Stimulated activated CD4-positive, alpha-beta T cell treated with anti-CD3 and anti-CD28 coated beads, Interleukin-15, amount 100 ng/mL, for 1 hour (primary cell): ENCODE data around the gene AGBL4.

Experiments used
- DNase-seq, 2 donors: peaks; one replicate each; pipeline ENCODE4 v3.0.0-alpha.2; 2020; ENCODE audit warnings: low read depth in 1 of 2, low spot score in 1 of 2

Gene AGBL4

DNA sequence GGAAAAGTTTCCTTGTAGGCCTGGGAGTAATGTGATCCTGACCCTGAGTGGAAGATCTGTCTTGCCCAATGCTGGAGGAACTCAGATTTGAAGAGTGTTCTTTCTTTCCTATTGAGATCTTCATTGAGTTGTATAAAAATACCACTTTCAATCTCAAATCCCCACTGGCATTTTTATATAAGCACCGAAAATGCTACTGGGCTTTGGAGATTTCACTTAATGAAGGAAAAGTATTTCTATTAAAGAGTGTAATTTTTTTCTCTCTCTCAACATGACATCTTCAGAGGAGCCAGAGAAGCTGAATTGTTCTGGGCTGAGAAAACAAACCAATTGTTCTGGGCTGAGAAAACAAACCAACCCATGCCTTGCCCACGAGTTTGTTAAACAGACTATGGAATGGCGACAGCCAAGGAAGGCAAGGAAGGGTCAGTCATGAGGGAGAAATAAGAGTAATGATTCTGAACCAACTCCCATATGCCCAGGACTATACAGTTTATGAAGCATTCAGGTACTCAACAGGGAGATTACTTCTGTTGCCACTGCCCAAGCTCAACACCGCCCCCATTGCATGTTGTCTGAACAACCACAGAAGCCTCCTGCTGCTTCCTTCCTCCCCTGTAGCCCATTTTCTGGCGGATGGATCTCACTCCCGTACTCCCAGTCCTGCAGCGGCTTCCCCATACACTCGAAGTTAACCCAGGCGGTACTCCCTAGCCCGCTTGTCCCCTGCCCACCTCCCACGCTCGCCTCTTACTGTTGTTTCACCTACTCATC, 1350.2 kb downstream of the AGBL4 start:
- no peak for DNase-seq

DNA sequence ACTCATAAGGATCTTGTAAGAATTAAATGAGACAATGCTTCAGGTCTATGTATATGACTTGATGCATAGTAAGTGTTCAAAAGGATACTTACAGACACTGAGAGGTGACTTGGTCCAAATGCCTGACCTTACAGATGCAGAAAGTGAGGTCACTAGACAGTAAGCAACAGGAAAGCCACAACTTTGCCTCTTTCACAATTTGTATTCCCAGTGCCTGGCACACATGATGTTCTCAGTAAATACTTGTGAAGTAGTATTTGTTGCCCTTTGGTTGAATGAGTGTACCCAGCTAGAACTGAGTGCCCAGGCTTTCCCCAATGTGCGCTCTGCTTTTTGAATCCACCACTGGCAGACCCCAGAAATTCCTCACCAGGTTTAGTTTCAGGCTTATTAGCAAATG, 1352.2 kb downstream of the AGBL4 start:
- DNase-seq: no peak

DNA sequence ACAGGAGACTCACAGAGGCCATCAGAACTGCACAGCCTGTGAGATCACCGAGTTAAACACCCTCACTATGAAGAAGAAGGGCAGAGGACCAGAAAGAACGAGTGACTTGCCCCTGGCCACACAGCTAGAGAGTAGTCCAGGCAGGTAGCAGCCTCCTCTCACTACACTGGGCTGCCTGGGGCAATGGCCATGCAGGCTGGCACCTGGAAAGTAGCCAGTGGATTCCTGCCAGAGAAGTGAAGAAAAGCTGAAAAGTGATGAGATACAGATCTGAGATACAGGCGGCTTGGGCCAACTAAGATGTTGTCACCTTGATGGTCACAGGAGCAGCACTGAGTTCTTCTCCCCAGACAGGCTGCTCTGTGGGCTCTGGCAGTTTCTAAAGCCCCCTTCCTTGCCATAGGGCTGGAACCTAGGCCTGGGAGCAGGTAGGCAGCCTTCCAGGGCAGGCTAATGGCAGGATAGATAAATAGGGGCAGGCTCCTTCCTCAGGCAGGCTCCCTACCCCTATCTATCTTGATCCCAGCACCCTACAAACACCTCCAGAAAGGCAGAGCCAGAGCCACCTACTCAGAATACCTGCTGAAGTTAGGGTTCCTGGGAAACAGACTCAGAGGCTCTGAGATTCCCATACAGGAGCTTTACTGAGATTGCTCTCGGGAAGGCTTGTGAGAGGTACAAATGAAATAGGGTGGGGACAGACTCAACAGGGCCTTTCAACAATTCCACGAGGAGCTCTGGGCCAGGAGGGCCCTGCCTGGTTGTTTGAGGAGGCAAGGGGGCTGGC, 1353.3 kb downstream of the AGBL4 start:
- DNase-seq: no peak

DNA sequence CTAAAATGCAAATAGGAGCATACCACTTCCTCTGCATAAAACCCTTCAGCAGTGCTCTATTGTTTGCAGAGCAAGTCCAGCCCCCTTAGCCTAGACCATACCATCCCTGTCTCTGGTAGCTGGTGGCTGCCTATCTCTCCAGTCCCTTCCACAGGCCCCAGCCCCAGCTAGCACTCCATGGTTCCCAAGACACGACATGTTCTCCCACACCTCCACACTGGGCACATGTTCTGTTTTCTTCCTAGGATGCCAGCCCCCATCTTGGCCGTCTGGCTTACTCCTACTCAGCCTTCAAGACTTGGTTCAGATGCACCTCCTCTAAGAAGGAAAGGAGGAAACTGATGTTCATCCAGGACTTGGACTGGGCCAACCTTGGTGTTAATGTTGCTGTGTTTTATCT, 1355.4 kb downstream of the AGBL4 start:
- DNase-seq: no peak

DNA sequence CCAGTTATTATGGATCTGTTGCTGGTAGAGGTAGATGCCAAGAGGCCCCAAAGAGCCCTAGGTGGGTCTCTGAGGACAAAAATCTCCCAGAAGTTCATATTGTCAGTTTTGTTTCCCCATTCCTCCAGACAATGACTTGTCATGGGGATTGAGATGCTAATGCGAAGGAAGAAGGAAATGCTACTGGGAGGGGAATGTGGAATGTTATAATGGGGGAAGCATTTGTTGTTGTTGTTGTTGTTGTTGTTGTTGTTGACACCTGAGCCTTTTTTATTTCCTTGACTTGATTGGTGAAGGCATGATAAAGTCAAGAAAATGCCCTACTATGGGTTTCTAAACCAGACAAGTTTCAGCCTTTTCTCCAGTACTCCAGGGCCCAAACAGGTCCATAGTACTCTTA, 1356.0 kb downstream of the AGBL4 start:
- no peak for DNase-seq

DNA sequence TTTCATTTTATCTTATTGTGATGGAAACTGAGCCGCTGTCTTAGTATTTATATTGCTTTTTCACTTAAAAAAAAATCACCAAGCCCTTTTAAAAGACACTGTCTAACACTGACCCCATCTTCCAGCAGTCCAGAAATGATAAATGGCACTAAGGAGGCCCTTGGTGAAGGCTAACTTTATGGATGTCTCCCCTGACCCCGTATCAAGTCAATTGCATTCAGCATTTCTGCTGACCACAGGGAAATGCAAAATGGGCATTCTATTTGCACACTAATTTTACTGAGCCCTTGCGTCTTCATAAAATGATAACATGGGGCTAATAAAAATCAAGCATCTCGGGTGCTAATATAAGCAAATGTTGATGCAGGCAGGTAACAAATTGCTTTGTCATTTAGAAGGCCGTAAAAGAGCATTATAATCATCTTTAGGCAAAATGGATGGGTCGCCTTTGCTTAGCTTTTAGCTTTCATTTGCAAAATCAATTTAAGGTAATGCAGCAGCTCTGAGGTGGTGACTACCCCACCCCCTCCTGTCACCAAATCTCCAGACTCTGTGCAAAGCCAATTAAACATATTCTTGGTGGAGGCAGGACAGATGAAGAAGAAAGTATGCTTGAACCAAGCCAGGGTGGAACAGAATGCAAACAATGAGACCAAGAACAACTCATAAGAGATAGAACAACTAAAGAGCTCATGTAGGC, 1357.9 kb downstream of the AGBL4 start:
- no peak for DNase-seq

DNA sequence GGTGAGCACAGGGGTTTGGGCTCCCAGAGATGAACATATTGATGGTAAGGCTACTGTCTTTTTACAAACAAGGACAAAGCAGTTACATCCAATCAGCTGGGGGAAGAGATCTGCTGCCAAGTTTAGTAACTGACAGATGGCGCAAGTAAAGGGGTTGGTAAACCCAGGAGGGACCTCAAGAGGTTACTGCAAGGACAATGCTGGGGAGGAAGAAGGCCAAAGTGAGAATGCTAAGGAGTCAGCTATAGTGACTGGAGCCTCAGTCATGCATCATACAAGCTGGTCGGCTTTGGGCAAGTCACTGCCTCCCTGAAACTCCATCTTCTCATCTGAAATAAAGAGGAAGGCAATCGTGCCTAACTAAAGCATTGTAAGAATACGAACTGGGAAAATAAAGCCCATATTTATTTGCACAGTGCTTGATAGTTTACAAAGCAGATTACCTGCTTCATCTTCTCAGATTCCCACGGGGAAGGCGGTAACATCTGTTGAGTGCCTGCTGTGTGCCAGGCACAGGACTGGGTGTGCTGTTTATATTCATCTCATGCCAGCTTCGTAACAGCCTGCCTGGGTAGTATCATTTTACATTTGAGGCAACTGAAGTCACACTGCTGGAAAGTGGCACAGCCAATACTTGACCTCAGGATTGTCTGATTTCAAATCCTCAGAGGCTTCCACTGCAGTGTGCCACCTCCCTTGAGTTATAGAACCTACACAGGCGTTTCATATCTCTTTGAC, 1361.9 kb downstream of the AGBL4 start:
- no peak for DNase-seq

DNA sequence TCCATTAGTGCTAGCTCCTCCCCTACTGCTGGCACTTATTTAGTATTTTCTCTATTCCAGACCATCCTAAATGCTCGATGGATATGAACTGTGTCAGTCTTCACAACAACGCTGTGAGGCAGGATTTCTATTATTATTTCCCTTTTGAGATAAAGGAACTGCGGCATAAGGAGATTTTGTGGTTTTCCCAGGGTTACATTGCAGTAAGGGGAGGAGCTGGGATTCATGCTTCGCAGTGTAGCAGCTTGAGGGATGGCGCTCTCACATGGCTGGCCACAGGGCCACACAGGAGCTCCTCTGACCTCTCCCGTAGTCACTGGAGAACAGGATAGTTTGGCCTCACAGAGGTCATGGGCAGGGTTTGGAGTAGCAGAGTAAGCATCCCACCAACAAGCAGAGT, 1364.0 kb downstream of the AGBL4 start:
- no peak for DNase-seq

DNA sequence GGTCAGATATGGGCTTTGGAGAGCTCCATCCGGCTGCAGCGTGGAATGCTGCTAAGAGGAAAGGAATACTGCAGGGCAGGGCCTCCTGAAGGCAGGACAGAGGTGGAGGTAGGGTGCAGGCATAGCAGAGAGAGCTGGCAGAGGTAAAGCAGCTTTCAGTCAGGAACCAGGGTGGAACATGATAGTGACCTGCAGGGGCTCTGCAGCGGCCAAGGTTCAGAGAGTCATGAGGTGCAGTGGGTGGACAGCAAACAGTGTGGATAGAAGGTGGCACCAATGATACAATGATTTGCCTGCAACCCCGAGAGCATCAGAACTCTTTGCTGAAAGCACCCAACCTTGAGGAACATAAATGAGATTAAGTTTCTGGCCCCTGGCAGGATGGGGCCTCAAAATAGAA, 1366.3 kb downstream of the AGBL4 start:
- no peak for DNase-seq

DNA sequence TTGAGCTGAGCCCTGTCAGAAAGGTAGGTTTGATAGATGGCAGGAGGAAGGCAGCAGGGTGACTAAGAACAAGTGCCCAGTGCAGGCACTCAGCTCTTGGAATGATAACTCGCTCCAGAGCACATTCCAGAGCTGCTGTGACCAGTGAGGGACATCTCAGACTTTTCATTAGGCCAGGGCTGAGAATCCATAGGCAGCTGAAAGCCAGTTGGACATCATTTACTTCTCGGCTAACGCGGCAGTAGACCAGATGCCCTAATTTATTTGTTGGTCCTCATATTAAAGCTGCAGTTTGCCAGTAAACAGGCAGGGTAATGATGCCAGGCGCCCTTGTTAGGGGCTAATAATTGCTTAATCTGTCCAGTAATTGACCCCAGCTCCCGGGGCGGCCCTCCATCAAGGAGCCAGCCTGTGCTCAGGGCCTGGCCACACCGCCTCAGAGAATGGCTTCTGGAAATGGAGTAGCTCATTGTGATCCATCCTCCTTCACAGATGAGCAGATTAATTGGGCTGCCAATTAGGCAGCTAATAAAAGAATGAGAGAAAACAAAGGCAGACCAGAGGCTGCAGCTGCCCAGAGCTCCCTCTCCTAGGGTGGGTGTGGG, 1369.0 kb downstream of the AGBL4 start:
- no peak for DNase-seq

DNA sequence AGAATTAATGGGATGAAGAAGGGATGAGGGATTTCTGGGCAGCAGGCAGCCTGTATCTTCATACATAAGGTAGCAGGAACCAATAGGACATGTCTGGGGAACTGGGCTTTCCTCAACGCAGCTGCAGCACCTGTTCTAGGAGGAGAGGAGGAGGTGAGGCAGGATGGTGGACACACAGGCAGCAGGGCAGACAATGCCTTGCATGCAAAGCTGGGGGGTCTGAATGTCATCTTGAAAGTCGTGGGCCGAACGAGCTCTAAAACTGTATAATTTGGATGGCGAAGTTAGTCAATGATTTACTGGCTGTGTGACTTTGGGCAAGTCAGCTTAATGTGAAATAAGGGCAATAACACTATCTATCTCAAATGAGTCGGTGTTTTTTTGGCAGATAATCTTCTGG, 1371.4 kb downstream of the AGBL4 start:
- DNase-seq: no peak

DNA sequence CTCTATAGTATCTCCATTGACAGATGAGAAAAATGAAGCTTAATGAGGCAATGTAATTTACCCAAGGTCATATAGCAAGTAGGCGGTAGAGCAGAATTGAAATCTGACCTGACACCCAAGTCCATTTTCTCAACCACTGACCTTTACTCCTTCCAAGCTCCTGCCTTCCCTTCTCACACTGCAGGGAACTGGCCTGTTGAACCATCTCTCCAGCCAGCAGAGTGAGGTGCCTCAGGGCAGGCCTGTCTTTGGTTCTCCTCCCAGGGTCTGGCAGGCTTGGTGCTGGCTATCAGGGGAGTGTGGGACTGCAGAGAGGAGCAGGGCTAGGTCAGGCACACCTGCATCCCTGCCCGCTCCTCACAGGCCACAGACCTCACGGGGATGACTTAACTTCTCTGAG, 1373.9 kb downstream of the AGBL4 start:
- DNase-seq: no peak

DNA sequence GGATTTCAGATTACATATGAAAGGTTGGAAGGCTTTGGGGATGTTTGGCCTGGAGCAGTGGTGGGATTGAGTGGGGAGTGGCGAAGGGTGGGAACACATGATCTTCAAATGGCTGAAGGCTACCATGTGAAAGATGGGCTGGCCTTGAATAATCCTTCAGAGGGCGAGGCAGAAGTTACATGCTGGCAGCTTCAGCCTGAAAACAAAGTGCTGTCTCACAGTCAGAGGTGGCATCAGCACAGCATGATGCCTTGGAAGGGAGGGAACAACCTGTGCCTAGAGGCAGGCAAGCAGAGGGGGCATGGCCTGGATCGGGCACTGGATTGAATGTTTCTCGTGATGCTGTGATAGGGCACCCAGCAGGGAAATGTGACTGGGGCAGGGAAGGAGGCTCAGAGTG, 1377.9 kb downstream of the AGBL4 start:
- no peak for DNase-seq

DNA sequence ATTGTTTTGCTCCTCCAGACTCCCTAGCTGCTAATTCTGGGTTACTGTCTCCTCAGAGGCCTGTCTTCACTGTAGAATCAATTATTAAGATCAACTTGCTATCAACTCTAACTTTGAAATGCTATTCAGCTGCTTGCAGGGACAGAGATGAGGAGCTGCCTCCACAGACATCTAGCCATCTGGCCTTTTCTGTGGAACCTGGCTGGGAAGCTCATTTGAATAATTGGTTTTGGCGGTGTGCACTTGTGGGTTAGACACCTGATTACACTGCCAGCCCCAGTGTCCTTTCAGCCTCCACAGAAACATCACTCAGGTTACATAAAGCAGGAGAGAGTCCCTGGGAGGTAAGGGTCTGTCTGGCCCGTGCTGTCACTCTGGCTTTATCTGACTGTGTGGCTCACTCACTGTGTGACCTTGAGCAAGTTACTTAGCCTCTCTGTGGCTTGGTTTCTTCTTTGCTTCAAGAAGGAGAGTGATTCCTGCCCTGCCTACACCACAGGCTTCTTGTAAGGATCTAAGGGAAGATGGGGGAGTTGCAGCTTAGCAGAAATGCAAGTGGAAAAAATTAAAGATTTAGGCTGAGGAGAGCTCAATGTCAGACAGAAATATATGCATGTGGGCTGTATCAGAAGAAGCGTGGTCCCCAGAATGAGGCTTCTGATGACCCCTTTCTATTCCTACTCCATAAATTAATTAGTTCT, 1378.7 kb downstream of the AGBL4 start:
- no peak for DNase-seq

DNA sequence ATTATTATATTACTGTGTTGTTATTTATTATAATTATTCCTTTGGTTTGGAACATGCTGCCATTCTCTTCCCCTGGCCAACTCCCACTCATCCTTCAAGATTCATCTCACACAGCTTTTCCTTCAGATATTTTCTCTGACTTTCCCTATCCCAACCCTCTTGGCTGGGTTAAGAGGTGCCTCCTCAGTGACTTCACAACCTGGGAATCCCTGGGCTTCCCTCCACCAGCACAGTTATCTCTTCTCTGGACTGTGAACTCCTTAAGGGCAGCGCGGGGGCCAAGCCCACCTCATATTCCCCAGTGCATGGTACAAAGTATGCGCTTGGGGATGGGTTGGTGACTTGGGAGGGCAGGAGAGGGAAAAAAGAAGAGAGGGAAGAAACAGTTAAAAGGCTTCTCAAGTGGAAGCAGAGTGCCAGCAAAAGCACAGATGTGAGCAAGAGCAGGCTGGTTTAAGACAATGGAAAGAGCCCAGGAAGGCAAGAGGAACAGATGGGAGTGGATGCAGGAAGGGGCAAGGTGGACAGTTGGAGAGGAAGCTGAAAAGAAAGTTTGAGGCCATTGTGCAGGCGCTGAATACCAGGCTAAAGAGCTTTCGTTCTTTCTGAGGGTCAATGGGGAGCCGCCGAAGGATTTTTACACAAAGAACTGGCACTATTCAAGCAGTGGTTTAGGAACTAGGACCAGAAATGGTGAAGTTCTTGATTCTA, 1379.4 kb downstream of the AGBL4 start:
- DNase-seq: no peak

DNA sequence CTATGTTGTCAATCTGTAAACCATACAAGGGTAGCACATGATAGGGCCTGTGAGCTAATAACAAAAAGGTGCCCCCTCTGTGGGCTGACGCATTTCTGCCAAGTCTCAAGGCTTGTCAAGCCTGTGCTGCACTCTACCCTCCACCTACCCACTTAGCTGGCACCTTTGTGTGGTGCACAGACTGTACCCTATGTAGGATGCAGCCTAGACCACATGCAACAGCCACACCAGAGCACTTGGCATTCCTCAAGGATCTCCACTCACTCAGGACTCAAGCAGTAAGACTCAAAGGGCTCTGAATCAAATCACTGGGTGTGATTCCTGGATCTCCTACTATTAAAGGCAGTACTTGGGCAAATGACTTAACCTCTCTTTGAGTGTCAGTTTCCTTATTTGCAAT, 1380.6 kb downstream of the AGBL4 start:
- DNase-seq: no peak

DNA sequence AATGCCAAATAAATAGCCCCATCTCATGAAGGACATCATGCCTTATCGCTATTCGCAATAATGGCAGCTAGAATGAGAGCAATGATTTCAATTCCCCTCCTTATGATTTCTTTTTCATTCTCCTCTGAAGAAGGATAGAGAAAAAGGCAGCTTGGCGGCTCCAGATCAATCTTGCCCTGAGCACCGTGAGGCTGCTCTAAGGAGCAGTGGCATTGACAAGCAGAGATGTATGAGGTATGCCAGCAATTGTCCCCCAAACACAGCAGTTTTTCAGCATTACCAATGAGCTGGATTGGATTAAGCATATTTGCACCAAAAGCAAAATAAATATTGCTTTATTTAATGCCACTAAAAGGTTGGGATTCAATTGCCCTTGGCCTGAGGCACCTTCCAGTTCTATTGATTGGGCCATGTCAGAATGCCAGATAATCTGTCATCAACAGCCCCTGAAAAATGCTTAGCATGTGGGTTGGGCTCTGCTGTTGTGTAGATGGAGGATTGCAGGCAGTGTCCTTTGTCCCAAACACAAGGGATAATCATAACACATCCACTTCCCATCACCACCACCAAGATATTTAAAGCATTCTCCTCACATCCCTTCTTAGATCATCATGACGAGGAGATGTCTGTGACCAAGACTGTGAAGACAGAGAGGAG, 1382.8 kb downstream of the AGBL4 start:
- DNase-seq: no peak

DNA sequence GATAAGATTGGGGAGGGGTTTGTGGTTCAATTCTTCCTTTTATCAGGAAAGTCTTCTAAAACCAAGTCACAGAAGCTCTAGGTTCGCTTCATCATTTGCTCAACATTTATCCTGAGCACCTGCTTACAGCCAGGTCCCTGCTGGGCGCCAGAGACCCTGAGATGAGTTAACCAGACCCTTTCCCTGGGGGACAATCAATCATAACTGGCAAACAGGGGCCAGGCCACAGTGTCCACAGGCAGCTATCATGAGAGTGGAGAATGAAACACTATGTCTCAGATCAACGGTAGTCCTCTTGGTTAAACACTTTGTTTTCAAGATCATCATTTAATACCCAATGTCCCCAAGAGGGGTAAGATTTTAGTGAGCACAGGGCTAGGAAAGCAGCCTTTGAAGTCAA, 1393.9 kb downstream of the AGBL4 start:
- DNase-seq: no peak

DNA sequence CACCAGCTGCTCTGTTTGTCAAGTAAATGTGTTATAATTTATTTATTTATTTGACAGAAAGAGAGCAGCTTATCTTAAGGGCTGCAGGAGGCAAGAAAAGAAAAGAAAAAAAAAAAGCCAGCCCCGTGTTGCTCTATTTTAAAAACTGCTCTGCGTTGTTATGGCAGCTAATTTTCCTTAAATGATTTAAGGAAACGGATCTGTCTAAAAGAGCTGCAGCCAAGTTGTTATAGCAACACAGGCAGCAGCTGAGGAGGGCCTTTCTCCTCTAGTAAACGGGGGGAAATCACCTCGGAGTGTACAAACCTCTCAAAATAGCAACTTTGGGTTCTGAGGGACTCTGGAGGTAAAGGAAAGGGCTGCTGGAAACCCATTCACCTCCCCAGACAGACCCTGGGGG, 1396.3 kb downstream of the AGBL4 start:
- DNase-seq: no peak
